Stomach (tissue), 9 donors: ENCODE results near the gene TGFBR2. TPM values are rescaled to one million over a fixed set of nuclear protein-coding genes. Genes with fewer than 3 reads are reported as not detected.
A peak's percentile ranks its signal among the peaks of the same experiment; 100 is the strongest.

Source experiments
- DNase-seq, 2 donors: peaks; one replicate each; pipeline versions ENCODE4 v3.0.0 to v3.0.0-alpha.2; 2013 to 2019
- H3K27ac ChIP-seq, 5 donors: fragments of 200-600 bp in 4 of 5; sonication (generic) in 4 of 5; one replicate each; pipeline ENCODE4 v1.5.1; 2013 to 2019; ENCODE audit warnings: mild to moderate bottlenecking in 1 of 5, moderate library complexity in 1 of 5
- H3K27me3 ChIP-seq, 3 donors: fragments of 200-600 bp; sonication (generic); one replicate each; pipeline ENCODE4 v1.5.1; 2017 to 2019; ENCODE audit warnings: mixed run types in 1 of 3
- H3K36me3 ChIP-seq, 4 donors: fragments of 200-600 bp; sonication (generic); 1 replicate in 3 of 4; 2 replicates in 1 of 4; pipeline ENCODE4 v1.5.1; 2016 to 2019
- H3K4me1 ChIP-seq, 4 donors: fragments of 200-600 bp; sonication (generic); one replicate each; pipeline ENCODE4 v1.5.1; 2016 to 2019
- H3K4me3 ChIP-seq, 4 donors: fragments of 200-600 bp; sonication (generic) in 3 of 4; one replicate each; pipeline ENCODE4 v1.5.1; 2016 to 2019; ENCODE audit warnings: mild to moderate bottlenecking in 1 of 4
- H3K9me3 ChIP-seq, 4 donors: fragments of 200-600 bp; sonication (generic); one replicate each; pipeline ENCODE4 v1.5.1; 2016 to 2019
- EP300 ChIP-seq: sonication (generic); formaldehyde crosslinking; IDR thresholded peaks from one replicate; pipeline ENCODE4 v1.6.1; 2017; ENCODE audit warnings: antibody characterized with exemption
- POLR2A ChIP-seq, 4 donors: fragments of 450-650 bp; IDR thresholded peaks; one replicate each; pipeline ENCODE4 v1.6.1; 2016; ENCODE audit warnings: antibody characterized with exemption in 4 of 4, control low read depth in 2 of 4, mild to moderate bottlenecking in 1 of 4, moderate library complexity in 1 of 4
- POLR2AphosphoS5 ChIP-seq, 3 donors: sonication (generic); formaldehyde crosslinking; IDR thresholded peaks; one replicate each; pipeline ENCODE4 v1.6.1; 2016; ENCODE audit warnings: antibody characterized with exemption in 3 of 3
- WGBS, 5 donors: extraction: QIAGEN DNeasy Blood & Tissue Kit in 3 of 5; methylation state at CpG; one replicate each; pipeline versions ENCODE4 v1.1.5 to v1.1.7; 2013 to 2018; 5-methylcytosine and 5-hydroxymethylcytosine counted together
- intact Hi-C: fragments of 100-400 bp; cut with DNase I; formaldehyde crosslinking; loops from one replicate; pipeline ENCODE4 v1.15.1; 2023; ENCODE audit warnings: low total_unique reads
- polyA plus RNA-seq, 3 donors: library from polyadenylated mRNA; stranded (reverse); fragments of 200-250 nt; gene quantifications; one replicate each; pipeline ENCODE4 v1.2.3, GENCODE V29; 2013
- total RNA-seq, 5 donors: library from RNA; depleted of rRNA; stranded (reverse); fragments of >200 nt; gene quantifications; one replicate each; pipeline versions ENCODE4 v1.1.0 to v1.2.3, GENCODE V29; 2014 to 2016
- TF ChIP-seq, protein P1 (sequence below), 7 experiments: fragments of 450-650 bp in 4 of 7; fragments of 200-600 bp in 3 of 7; sonication (generic) in 3 of 7; IDR thresholded peaks; one replicate each; pipeline ENCODE4 v1.5.1; 2016 to 2019; ENCODE audit warnings: antibody characterized with exemption in 7 of 7, control low read depth in 2 of 7, mild to moderate bottlenecking in 1 of 7
- donor health status: healthy with polysubstance abuse.
- donor health status: Bipolar disorder and iron deficiency.
- donor health status: healthy.

Gene TGFBR2
- total and polyA plus RNA-seq, 8 donors, result 13.7 to 115 (median 66.3) TPM

- WGBS, 5 donors, result 94 to 96% (median 95%) methylated on average over 20 of the region's 20 CpGs
- Histone ChIP-seq H3K4me1 (peaks cover 11 to 55% (median 26%) of the 10 kb centered on the region in 4 donors), H3K4me3 (no peak overlapping the region), H3K9me3 (no peaks in the 10 kb centered on the region), H3K27me3 (no peaks in the 10 kb centered on the region), H3K27ac (peak overlapping the region in 1 of 5 donors; percentile 12), H3K36me3 (peaks cover 33 to 86% (median 81%) of the 10 kb centered on the region in 4 donors)
- intact Hi-C loops, result no loop called here
- no peak for TF ChIP-seq POLR2AphosphoS5 (IDR thresholded peaks at IDR 0.05)
- no peak for TF ChIP-seq POLR2A (IDR thresholded peaks at IDR 0.05)
- TF ChIP-seq EP300, result no peak
- TF ChIP-seq, protein P1, sequence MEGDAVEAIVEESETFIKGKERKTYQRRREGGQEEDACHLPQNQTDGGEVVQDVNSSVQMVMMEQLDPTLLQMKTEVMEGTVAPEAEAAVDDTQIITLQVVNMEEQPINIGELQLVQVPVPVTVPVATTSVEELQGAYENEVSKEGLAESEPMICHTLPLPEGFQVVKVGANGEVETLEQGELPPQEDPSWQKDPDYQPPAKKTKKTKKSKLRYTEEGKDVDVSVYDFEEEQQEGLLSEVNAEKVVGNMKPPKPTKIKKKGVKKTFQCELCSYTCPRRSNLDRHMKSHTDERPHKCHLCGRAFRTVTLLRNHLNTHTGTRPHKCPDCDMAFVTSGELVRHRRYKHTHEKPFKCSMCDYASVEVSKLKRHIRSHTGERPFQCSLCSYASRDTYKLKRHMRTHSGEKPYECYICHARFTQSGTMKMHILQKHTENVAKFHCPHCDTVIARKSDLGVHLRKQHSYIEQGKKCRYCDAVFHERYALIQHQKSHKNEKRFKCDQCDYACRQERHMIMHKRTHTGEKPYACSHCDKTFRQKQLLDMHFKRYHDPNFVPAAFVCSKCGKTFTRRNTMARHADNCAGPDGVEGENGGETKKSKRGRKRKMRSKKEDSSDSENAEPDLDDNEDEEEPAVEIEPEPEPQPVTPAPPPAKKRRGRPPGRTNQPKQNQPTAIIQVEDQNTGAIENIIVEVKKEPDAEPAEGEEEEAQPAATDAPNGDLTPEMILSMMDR (IDR thresholded peaks at IDR 0.05), result no peak
- no peak for DNase-seq
Observed at GRCh38 chr3:30671527-30672286, 65.3 kb downstream of the TGFBR2 start.

DNA sequence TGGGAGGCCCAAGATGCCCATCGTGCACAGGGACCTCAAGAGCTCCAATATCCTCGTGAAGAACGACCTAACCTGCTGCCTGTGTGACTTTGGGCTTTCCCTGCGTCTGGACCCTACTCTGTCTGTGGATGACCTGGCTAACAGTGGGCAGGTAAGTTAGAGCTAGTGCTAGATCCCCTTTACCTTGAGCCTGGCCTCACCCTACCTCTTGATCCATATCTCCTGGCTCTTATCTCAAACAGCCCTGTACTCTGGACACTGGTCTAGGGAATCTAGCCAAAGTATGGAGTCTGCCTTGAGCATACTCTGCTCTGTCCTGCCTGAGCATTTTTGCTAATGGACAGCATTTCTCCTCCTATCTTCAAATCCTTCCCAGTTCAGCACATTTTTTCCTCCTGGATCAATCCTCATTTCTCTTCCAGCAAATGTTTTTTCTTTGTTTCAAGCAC, 65.9 kb downstream of the TGFBR2 start:
- no peak overlapping the region for H3K4me3 ChIP-seq
- H3K27me3 ChIP-seq, result no peaks in the 10 kb centered on the region
- peaks cover 6 to 49% (median 26%) of the 10 kb centered on the region in 4 donors for H3K4me1 ChIP-seq
- TF ChIP-seq POLR2AphosphoS5 (IDR thresholded peaks at IDR 0.05) (no peak), EP300 (no peak), POLR2A (IDR thresholded peaks at IDR 0.05) (no peak)
- TF ChIP-seq, protein P1 (IDR thresholded peaks at IDR 0.05), result no peak
- DNase-seq, result no peak
- no peaks in the 10 kb centered on the region for H3K9me3 ChIP-seq
- H3K27ac ChIP-seq, result peak overlapping the region in 1 of 5 donors; percentile 12
- H3K36me3 ChIP-seq, result peaks cover 39 to 92% (median 87%) of the 10 kb centered on the region in 4 donors
- 88 to 96% (median 96%) methylated on average over 4 of the region's 4 CpGs; no CpG with 5 or more reads in 1 of the 5 donors for WGBS, 5 donors
- intact Hi-C loops, result no loop called here

DNA sequence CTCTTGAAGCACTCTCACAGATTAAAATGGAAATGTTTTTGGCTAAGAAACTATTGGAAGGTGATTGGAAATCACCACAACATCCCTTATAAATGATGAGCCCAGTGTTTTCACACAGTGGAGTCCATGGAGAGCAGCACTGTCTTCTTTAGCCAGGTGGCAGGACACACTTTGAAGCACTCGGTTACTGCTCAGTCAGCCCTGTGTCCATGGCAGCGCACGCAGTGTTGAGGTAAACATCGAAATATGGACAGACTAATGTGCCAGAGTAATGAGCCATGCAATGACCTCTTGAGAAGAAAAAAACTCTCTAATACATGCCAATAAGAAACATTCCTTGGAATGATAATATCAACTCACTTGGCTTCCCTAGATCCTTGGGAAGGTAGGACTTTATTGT, 66.6 kb downstream of the TGFBR2 start:
- TF ChIP-seq, protein P1 (IDR thresholded peaks at IDR 0.05), result no peak
- TF ChIP-seq POLR2A (IDR thresholded peaks at IDR 0.05), result no peak
- TF ChIP-seq POLR2AphosphoS5 (IDR thresholded peaks at IDR 0.05), result no peak
- TF ChIP-seq EP300, result no peak
- intact Hi-C loops, result no loop called here
- no peak overlapping the region for H3K27ac ChIP-seq
- peaks cover 3 to 43% (median 27%) of the 10 kb centered on the region in 4 donors for H3K4me1 ChIP-seq
- peaks cover 46 to 97% (median 92%) of the 10 kb centered on the region in 4 donors for H3K36me3 ChIP-seq
- peak in 1 of 2 donors; percentile 54 for DNase-seq
- 85 to 92% (median 91%) methylated on average over 4 of the region's 4 CpGs for WGBS, 5 donors
- no peaks in the 10 kb centered on the region for H3K27me3 ChIP-seq
- H3K9me3 ChIP-seq, result no peaks in the 10 kb centered on the region
- no peak overlapping the region for H3K4me3 ChIP-seq

DNA sequence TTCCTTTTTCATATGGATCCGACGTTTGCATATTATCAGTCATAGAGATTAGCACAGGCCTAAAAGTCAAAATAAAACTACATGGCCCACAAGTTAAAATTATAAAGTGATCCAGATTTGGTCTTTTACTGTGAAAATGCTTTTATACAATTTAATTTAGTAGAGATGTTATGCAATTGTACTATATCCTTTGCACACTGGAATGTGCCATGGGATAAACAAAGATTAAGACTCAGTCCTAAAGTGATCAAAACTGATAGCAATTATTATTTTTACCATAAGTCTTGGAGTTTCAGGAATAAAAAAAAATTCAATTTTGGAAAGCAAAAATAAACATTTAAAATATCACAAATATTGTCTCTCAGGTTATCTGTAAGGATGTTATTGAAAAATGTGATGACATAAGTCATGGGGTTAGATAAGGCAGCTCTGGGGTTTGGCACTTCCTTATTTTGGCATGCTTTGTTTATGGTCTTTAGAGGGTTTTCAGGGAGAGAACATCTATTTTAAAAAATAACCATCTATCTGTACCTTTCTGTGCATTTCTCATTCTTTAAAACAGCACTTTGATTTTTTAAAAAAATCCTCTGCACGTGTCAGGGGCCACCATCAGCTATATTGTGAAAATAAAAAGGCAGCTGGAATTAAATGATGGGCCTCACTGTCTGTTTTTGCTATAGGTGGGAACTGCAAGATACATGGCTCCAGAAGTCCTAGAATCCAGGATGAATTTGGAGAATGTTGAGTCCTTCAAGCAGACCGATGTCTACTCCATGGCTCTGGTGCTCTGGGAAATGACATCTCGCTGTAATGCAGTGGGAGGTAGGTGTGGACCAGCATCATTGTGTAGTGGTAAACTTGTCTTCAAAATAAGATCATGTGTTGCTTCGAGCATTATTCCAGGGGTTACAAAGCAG, 67.3 kb downstream of the TGFBR2 start:
- 76 to 87% (median 83%) methylated on average over 6 of the region's 6 CpGs for WGBS, 5 donors
- H3K36me3 ChIP-seq, result peaks cover 53 to 98% (median 96%) of the 10 kb centered on the region in 4 donors
- intact Hi-C loops, result no loop called here

More for the DNA sequence above, 67.3 kb downstream of the TGFBR2 start:
- H3K4me1 ChIP-seq, result peaks cover 3 to 46% (median 27%) of the 10 kb centered on the region in 4 donors
- no peak overlapping the region for H3K4me3 ChIP-seq
- DNase-seq, result no peak
- TF ChIP-seq EP300 (no peak), POLR2A (IDR thresholded peaks at IDR 0.05) (no peak), POLR2AphosphoS5 (IDR thresholded peaks at IDR 0.05) (no peak)
- TF ChIP-seq, protein P1 (IDR thresholded peaks at IDR 0.05), result no peak
- no peaks in the 10 kb centered on the region for H3K27me3 ChIP-seq
- peak overlapping the region in 1 of 5 donors; percentile 25 for H3K27ac ChIP-seq
- H3K9me3 ChIP-seq, result no peaks in the 10 kb centered on the region
